ENCODE measurements around the gene TOB1. TPM values are rescaled to one million over a fixed set of nuclear protein-coding genes. Genes with fewer than 3 reads are reported as not detected.
A peak's percentile ranks its signal among the peaks of the same experiment; 100 is the strongest.

Gene TOB1
- total RNA-seq, 1 experiment from 2014 or later, result 86.0 TPM

DNA sequence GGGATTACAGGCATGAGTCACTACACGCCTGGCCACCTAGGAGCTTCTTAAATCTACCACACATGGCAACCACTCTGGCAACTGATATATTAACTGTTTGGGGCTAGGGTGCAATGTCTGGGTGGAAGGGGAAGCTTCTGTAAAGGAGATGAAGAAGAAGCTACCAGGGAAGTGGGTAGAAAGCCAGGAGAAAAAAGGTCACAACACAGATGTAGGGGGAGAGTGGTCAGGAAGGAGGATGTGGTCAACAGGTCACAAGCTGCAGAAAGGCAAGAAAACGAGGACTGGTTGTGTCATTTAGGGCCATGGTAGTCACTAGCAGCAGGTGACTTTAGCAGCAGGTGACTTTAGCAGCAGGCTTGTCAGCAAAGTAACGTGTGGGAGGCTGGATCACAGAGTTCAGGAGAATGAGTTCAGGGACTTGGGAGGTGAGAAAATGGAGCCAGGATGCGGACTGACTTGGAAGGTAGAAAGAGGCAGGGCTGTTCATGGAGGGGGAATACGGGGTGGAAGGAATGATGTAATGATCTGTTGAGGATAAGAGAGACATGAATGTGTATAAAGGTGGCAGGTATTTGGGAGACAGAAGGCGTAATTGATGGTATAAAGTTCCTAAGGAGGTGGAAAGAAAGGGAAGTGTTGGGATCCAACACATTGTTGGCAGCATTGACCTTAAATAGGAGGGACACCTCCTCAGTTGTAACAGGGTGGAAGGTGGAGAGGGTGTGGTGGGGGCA is 47.1 kb downstream of the TOB1 start (continued):
- TF ChIP-seq, protein P1, sequence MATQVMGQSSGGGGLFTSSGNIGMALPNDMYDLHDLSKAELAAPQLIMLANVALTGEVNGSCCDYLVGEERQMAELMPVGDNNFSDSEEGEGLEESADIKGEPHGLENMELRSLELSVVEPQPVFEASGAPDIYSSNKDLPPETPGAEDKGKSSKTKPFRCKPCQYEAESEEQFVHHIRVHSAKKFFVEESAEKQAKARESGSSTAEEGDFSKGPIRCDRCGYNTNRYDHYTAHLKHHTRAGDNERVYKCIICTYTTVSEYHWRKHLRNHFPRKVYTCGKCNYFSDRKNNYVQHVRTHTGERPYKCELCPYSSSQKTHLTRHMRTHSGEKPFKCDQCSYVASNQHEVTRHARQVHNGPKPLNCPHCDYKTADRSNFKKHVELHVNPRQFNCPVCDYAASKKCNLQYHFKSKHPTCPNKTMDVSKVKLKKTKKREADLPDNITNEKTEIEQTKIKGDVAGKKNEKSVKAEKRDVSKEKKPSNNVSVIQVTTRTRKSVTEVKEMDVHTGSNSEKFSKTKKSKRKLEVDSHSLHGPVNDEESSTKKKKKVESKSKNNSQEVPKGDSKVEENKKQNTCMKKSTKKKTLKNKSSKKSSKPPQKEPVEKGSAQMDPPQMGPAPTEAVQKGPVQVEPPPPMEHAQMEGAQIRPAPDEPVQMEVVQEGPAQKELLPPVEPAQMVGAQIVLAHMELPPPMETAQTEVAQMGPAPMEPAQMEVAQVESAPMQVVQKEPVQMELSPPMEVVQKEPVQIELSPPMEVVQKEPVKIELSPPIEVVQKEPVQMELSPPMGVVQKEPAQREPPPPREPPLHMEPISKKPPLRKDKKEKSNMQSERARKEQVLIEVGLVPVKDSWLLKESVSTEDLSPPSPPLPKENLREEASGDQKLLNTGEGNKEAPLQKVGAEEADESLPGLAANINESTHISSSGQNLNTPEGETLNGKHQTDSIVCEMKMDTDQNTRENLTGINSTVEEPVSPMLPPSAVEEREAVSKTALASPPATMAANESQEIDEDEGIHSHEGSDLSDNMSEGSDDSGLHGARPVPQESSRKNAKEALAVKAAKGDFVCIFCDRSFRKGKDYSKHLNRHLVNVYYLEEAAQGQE (IDR thresholded peaks at IDR 0.05; ENCODE audit: low read depth), result no peak
- TF ChIP-seq SIN3A (IDR thresholded peaks at IDR 0.05; ENCODE audit: low read depth), result no peak

DNA sequence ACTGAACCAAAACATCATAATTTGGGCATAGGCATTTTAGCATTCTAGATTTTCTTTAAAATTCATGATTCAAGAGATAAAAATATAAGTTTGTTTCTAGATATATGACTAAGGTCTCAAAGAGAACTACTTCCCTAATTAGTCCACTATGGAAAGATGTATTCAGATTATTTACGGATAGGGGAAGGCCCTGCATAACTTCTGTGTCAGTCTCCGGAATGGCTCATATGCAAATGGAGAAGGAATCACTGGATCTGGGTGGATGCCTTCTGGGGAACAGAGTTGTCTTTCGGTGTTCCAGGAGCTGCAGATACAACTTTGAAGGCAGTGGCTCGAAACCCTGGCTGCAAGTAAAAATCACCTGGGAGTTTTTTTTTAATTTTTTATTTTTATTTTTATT is 47.9 kb downstream of the TOB1 start:
- no peaks in the 10 kb centered on the region for H3K27me3 ChIP-seq (ENCODE audit: insufficient read depth, low read length)
- TF ChIP-seq CEBPB (IDR thresholded peaks at IDR 0.05; ENCODE audit: low read depth) (no peak), RAD21 (IDR thresholded peaks at IDR 0.05; ENCODE audit: low read depth) (no peak), ZFX (IDR thresholded peaks at IDR 0.05) (no peak), EGR1 (IDR thresholded peaks at IDR 0.05; ENCODE audit: low read depth) (no peak), SIN3A (IDR thresholded peaks at IDR 0.05; ENCODE audit: low read depth) (no peak), SRF (IDR thresholded peaks at IDR 0.05; ENCODE audit: low read depth) (no peak)
- TF ChIP-seq, protein P2, sequence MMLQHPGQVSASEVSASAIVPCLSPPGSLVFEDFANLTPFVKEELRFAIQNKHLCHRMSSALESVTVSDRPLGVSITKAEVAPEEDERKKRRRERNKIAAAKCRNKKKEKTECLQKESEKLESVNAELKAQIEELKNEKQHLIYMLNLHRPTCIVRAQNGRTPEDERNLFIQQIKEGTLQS (IDR thresholded peaks at IDR 0.05), result no peak
- TF ChIP-seq, protein P3, sequence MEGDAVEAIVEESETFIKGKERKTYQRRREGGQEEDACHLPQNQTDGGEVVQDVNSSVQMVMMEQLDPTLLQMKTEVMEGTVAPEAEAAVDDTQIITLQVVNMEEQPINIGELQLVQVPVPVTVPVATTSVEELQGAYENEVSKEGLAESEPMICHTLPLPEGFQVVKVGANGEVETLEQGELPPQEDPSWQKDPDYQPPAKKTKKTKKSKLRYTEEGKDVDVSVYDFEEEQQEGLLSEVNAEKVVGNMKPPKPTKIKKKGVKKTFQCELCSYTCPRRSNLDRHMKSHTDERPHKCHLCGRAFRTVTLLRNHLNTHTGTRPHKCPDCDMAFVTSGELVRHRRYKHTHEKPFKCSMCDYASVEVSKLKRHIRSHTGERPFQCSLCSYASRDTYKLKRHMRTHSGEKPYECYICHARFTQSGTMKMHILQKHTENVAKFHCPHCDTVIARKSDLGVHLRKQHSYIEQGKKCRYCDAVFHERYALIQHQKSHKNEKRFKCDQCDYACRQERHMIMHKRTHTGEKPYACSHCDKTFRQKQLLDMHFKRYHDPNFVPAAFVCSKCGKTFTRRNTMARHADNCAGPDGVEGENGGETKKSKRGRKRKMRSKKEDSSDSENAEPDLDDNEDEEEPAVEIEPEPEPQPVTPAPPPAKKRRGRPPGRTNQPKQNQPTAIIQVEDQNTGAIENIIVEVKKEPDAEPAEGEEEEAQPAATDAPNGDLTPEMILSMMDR (IDR thresholded peaks at IDR 0.05 in 2 of 3, conservative IDR thresholded peaks at IDR 0.05 in 1 of 3; ENCODE audit: borderline replicate concordance in 1 of 3, insufficient read depth in 1 of 3, low read depth in 2 of 3, low read length in 2 of 3), result no peak
- no peak for ATAC-seq
- ChIA-PET RAD21 (ENCODE audit: low non-redundant PET in 1 of 2, low total read pairs in 2 of 2, uncharacterized antibody in 2 of 2, unreplicated experiment in 2 of 2) (no interaction called here), CTCF (interaction anchor here (1.0 to 2.9 kb wide), 8 partner anchors 10 to 131 kb away, joined by 3 to 16 read pairs (median 5); no protein-coding TSS in a partner anchor), POLR2A (no interaction called here)
- H3K9ac ChIP-seq (ENCODE audit: low read length), result peak overlapping the region; percentile 38
- H2AFZ ChIP-seq (ENCODE audit: low read depth, low read length, poor library complexity, severe bottlenecking), result peak overlapping the region; percentile 97
- no peak for DNase-seq (ENCODE audit: low read depth, low spot score)
- H3K4me3 ChIP-seq (replicated peaks in 1 of 2; ENCODE audit: low read depth in 1 of 2, low read length in 2 of 2), result peak overlapping the region in 1 of 2 experiments; percentile 50; a peak in 2 of 4 replicates
- no peak overlapping the region for H3K27ac ChIP-seq (ENCODE audit: low read depth, low read length)
- H3K9me2 ChIP-seq (ENCODE audit: insufficient read depth), result no peaks in the 10 kb centered on the region
- intact Hi-C loops (cut with micrococcal nuclease), result no loop called here
- no TSS peak for BruUV-seq (replicated peaks)
- H3K79me2 ChIP-seq (ENCODE audit: insufficient read depth, low read length), result no peaks in the 10 kb centered on the region
- no peaks in the 10 kb centered on the region for H4K20me1 ChIP-seq (ENCODE audit: insufficient read depth)
- H3K4me2 ChIP-seq (ENCODE audit: low read length), result peak overlapping the region; percentile 67
- H3K4me1 ChIP-seq (ENCODE audit: control insufficient read depth in 1 of 2, insufficient read depth in 2 of 2, low read length in 2 of 2), result peaks cover 20 to 32% of the 10 kb centered on the region in 2 experiments
- H3K9me3 ChIP-seq (ENCODE audit: control insufficient read depth in 1 of 2, insufficient read depth in 1 of 2, low read depth in 1 of 2, low read length in 2 of 2), result no peaks in the 10 kb centered on the region
- no peaks in the 10 kb centered on the region for H3K36me3 ChIP-seq (ENCODE audit: control insufficient read depth in 1 of 2, insufficient read depth in 2 of 2, low read length in 2 of 2)
